ENCODE measurements around the gene CLBA1.
"Not testable (repeated sequence)": the region's sequence is repeated elsewhere in the genome, so short reads cannot be mapped to it uniquely, and the experiment has no call there.

CLBA1 gene

GRCh38 chr14:105026033-105026785, 40.6 kb downstream of the CLBA1 start:
- peak in 1 of 2 experiments; percentile 14 for DNase-seq

- DNase-seq: no peak
Measured at GRCh38 chr14:105026802-105027563, 41.4 kb downstream of the CLBA1 start.

GRCh38 chr14:105027718-105028117, 42.1 kb downstream of the CLBA1 start:
- not testable (repeated sequence) for DNase-seq

DNA sequence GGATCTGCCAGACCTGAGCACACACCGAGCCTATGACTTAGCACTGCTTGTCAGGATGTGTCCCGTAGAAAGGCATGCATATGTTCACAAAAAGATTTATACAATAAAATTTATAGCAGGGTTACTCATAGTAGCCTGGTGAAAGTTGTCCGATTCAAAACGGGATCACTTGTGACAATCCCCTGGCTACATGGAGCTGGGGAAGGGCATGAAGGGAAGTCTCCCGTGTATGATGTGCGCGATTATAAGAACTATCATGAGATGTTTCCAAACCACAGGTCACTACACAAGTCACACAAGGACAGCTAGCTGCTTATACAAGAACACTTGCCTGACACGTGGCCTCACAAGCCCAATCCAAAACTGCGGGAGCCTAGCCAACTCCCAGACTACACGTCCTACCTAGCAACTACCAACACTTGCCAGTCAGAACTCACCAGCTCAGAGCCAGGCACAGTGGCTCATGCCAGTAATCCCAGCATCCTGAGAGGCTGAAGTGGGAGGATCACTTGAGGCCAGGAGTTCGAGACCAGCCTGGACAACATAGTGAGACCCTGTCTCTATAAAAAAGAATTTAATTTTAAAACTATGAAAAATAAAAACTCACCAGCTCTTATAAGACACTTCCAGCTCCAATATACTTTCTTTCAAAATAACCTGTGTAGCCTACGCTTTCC, 42.8 kb downstream of the CLBA1 start:
- DNase-seq: no peak

DNA sequence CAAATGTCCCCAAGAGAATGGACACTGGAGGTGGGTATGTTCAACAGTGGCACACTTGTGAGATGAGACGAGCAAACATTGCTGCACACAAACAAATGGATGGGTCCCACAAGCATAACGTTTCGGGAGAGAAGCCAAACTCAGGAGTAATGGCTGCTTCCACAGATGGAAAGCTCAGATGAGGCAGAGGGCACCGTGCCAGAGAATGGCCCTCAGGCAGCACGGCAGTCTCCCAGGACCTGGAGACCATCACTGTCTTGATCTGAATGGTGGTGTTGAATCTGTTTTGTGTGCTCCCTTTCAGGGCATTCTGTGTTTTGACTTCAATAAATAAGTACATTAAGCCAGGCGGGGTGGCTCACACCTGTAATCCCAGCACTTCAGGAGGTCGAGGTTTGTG, 43.8 kb downstream of the CLBA1 start:
- no peak for DNase-seq

GRCh38 chr14:105030194-105030593, 44.6 kb downstream of the CLBA1 start:
- DNase-seq: no peak

DNA sequence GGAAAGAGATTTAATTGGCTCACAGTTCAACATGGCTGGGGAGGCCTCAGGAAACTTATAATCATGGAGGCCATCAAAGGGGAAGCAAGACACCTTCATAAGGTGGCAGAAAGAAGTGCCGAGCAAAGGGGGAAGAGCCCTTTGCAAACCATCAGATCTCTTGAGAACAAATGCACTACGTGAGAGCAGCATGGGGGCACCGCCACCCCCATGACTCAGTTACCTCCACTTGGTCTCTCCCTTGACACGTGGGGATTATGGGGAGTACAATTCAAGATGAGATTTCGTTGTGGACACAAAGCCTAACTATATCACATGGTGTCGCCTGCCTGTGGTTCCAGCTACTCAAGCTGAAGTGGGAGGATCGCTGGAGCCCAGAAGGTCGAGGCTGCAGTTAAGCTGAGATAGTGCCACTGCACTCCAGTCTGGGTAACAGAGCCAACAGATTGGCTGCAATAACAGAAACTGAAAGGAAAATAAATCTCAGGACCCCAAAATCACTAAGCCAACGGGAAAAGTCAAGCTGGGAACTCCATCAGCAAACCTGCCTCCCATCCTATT, 45.3 kb downstream of the CLBA1 start:
- DNase-seq: no peak

DNA sequence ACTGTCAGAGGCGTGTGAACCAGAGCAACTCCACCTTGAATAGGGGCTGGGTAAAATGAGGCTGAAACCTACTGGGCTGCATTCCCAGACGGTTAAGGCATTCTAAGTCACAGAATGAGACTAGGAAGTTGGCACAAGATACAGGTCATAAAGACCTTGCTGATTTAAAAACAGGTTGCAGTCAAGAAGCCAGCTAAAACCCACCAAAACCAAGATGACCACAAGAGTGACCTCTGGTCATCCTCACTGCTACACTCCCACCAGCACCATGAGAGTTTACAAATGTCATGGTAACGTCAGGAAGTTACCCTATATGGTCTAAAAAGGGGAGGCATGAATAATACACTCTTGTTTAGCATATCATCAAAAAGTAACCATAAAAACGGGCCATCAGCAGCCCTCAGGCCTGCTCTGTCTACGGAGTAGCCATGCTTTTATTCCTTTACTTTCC, 46.9 kb downstream of the CLBA1 start:
- not testable (repeated sequence) for DNase-seq

DNA sequence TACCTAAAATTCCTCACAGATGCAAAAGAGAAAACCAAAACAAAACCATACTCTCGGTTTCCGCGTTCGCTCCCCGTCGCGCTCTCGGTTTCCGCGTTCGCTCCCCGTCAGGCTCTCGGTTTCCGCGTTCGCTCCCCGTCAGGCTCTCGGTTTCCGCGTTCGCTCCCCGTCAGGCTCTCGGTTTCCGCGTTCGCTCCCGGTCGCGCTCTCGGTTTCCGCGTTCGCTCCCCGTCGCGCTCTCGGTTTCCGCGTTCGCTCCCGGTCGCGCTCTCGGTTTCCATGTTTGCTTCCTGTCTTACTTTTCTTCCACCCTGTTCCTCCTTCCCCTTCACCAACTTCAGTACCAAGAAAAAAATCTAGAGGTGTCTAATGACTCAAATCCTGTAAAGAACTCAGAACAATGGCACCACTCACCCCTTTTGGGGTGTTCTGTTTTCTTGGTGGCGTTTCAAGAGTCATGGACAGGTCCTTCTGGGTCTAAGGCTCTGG, 47.9 kb downstream of the CLBA1 start:
- not testable (repeated sequence) for DNase-seq

GRCh38 chr14:105034315-105035039, 48.9 kb downstream of the CLBA1 start:
- DNase-seq: no peak

- not testable (repeated sequence) for DNase-seq
Measured at GRCh38 chr14:105035616-105036015, 50.0 kb downstream of the CLBA1 start.

DNA sequence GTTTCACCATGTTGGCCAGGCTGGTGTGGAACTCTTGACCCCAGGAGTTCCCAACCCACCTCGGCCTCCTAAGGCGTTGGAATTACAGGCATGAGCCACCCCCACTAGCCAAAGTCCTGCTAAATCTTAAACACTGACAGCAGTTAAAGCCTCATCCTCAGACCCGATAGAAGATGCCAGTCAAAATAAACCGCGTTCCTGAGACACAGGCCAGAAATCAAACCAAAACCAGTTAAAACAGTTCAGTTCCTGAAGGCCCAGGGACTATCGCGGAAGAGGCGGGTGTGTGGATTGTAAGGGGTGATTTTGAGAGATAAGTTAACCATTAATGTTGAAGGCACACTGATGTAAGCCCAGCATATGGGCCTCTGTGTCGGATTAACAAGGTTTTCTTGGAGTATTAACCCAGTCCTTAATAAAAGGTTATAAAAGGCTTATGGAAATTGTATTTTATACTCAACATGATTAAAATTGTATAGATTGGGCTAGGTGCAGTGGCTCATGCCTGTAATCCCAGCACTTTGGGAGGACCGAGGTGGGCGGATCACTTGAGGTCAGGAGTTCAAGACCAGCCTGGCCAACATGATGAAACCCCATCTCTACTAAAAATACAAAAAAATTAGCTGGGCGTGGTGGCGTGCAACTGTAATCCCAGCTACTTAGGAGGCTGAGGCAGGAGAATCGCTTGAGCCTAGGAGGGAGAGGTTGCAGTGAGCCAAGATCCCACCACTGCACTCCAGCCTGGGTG, 54.0 kb downstream of the CLBA1 start:
- no peak for DNase-seq

DNA sequence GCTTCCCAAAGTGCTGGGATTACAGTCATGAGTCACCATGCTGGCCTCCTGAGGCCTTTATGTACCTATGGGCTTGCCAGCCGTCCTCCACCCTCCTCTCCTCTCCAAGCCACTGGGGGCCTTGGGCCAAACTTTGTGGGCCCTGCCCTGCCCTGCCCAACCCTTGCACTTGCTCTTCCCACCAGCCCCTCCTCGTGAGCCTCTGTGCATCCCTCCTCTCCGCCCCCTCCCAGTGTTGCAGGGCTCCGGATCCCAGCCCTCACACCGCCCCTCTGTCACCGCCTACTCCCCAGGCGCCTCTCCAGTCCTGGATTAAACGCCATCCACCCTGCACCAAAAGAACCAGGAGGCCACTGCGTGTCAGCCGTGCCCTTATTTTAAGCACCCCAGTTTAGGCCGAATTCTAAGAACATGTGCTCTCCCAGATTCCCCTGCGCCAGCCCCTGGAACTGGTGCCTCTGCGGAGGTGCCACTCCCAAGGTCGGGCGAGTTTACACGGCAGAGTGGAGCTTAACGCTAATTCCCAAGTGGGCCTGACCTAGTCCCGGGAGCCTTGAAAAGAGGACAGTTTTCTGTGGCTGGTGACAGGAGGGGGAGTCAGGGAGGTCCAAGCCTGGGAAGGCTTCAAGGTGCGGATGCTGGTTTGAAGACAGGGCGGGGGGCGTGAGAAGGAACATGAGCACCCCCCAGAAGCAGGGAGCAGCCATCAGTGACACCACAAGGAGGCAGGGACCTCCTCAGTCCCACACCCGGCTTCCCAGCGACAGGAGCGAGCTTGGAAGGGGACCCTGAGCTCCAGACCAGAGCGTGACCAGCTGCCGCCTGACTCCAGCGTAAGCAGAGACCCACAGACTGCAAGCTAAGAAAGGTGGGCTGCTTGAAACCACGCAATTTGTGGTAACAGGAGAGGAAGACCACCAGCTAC, 56.5 kb downstream of the CLBA1 start:
- no peak for DNase-seq

DNA sequence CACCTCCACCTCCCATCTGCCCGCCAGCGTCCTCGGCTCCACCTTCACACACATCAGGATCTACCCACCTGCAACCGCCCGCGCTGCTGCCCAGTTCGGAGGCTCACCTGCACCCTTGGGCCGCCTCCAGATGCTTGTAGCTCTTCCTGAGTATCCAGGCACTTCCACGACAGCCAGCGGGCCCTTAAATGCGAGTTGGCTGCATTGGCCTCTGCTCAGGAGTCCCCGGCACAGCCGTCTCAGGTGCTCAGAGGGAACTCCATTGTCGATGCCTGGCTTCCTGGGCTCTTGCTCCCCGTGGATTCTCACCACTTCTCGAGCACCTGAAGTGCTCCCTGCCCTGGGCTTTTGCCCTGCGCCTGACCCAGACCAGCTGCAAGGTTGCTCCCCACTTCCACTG, 57.2 kb downstream of the CLBA1 start:
- DNase-seq: no peak

- DNase-seq: no peak
Measured at GRCh38 chr14:105043641-105044040, 58.1 kb downstream of the CLBA1 start.
